NCI-H774 (cell line): ENCODE measurements around the gene ANXA6.

Experiments
- DNase-seq: peaks from one replicate; lab custom pipeline; 2025; lab: John Stamatoyannopoulos, UW

ANXA6 gene

DNA sequence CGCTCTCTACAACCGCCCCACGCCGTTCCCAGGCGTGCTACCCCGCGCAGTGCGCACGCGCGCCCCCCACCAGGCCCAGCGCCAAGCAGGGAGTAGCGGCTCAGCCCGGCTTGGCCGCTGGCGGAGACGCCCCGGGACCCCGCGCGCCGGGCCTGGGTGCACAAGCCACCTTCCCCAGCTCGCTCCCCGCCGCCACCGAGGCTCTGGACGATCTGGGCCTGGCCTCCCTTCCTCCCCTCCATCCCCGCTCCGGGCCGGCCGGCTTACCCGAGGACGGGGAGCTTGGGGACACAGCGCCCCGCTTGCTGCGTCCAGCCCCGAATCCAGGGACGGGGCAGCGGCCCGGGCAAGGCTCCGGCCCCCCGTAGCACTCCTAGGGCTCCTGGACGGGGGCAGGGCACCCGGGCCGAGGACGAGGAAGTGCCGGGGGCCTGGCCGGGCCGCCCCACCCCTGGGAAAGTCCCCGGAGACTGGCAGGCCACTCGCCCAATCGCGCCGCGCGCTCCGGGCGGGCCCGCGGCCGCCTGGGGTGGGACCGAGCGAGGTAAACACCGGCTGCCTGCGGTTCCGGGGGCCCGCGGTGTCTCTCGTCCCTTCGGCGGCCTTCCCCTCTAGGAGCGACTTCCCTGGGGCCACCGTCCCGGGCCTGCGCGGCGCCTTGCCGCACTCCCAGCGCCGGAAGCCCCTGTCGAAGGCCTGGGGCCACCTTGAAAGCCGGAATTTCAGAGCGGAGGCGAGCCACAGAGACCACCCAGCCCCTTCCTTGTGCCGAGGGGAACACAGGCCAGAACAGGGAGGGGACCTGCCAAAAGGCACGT, 76.8 kb downstream of the ANXA6 start, which contains the start of gene TNIP1:
TSS of gene TNIP1 (minus strand) at position 422 of the 818 bp plus-strand sequence. CDS start 15,939 bp downstream, outside the sequence.
- peak; percentile 83 for DNase-seq

DNA sequence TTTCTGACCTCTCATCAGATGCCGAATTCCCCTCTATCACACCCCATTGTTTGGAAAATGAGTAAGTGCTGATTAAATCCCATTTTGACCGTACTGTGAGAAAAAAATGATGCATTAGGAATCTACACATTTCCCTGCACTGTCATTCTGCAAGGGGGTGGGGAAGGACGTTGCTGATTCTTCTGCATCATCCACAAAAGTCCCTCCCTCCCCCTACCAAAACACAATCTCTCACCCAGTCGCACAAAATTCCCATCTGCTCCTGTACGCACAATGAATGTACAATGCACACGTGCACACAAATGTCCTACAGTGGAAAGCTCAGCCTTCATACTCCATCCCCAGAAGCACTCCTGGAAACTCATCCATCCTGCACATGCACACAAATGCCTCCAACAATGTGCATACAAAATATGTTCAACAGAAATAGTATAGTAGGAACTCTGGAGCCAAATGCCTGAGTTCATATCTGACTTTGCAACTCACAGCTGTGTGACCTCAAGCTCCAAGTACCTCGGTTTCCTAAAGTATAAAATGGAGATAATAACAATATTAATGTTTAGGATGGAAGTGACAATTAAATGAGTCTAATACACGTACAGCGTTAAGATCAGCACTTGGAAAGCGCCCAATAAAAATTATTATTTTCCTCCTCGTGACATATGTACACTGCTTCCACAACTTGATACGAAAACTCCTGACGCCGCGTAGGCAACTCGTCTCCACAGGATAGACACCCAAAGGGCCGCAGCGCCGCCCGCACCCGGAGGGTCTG, 77.6 kb downstream of the ANXA6 start:
- no peak for DNase-seq

DNA sequence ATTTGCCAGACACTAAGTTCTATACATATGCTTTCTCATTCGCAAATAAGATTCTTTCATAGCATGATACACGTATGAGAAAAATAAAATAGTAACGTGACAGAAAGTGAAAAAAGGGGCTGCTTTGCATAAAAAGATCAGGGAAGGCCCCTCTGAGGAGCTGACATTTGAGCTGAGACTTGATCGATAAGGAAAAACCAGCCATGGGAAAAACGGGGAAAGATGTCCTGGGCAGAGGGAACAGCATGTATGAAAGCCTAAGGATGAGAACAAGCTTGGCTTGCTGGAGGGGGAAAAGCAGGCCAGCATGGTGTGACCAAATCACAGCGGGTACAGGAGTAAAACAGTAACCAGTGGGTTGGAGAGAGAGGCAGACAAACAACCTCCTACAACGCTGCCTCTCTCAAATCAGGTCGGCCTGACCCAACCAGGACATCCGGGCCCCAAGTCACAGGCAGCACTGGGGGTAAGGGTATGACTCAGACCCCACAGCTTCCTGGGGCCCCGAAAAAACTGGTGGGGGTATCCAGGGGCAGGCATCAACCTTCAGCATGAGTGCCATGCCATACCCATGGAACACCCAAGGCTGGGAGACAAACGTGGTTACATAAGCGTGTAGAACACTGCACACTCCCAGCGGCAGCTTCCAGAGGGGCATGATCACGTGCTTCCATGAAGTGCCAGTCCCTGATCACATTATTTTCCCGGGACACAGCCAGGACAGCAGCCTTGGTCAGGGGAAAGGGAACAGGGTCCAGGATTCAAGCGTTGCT, 78.9 kb downstream of the ANXA6 start:
- no peak for DNase-seq

DNA sequence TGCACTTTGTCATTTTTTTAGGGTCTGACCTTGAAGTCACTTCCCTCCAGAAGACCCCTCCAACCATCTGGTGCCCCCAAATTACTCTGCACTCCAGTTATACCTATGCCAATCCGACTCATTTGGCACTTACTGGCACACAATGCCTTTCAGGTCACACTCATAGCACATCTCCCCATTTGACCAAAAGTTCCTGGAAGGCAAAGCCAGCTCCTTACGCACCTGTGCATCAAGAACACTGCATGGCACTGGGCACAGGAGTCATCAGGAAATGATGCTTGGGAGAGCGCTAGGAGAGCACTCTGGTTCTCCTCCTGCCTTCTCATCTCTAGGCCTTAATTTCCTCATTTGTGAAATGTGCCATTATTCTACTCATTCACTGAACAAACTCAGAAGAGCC, 79.6 kb downstream of the ANXA6 start:
- no peak for DNase-seq

DNA sequence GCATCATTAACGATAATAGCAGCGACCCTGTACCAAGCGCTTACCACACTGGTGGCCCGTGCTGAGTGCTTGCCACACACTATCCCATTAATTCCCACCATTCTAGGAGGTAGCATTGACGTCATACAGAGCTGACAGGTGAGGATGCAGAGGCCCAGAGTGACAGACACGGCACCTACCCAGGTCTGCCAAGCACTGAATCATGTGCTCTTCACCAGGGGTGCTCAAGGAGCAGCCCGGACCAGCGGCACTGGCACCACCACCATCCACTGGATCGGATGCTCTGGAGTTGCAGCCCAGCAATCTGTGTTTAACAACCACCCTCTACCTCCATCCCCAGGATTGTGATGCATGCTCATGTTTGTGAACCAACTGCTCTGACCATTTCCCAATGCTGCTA, 80.2 kb downstream of the ANXA6 start:
- DNase-seq = no peak

DNA sequence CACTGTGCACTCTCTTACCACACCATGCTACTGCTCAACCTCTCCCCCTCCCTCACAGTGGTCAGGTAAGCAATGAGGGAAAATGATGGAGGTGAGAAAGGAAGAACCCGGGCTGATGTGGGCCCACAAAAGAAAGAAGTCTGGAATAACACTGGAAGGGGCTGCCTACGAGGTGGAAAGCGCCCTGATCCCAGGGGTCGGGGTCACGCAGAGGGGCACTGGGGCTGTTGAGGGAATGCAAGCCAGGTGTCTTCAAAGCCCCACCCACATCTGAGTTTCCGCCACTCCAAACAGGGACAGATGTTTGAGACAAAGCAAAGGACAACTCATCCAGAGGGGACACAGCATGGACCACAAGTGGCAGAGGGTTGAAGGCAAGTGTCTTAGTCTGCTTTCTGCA, 81.0 kb downstream of the ANXA6 start:
- no peak for DNase-seq

DNA sequence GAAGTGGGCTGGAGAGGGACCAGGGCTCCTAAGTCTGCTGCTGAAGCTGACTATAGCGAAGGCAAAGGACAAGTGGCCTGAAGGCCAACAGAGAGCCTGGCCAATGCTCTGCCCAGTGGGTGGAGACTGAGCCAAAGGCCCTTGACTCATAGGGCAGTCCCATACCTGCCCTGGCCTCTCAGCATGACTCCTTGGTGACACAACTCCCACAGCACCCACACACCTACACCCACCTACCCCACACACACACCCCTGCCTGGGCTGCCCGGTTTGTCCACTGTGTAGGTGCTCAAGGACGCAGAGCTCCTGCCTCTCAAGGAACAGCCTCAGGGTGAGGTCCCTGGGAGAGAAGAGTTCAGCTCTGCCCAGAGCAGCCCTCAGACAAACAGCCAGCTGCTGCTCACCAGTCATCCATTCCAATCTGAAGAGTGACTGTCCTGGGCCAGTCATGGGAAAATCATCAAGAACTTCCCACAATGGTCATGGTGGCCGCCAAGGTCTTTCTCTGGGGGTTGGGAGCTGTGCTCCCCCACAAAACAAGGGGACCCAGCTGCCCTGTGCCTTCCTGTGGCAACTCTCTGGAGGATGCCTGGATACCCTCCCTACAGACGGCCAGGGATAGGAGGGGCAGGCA, 81.8 kb downstream of the ANXA6 start:
- DNase-seq = no peak

DNA sequence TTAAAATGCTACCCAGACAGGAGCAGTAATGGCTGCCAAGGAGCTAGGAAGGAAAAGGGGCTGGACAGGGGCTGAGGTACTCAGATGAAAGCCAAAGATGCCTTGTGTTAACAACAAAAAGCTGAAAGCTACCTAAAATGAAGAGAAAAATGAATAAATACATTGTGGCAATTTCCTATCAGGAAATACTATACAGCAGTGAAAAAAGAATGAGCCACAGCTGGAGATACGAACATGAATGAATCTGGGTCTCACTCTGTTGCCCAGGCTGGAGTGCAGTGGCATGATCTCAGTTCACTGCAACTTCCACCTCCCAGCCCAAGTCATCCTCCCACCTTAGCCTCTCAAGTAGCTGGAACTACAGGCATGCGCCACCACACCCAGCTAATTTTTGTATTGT, 83.0 kb downstream of the ANXA6 start:
- no peak for DNase-seq

DNA sequence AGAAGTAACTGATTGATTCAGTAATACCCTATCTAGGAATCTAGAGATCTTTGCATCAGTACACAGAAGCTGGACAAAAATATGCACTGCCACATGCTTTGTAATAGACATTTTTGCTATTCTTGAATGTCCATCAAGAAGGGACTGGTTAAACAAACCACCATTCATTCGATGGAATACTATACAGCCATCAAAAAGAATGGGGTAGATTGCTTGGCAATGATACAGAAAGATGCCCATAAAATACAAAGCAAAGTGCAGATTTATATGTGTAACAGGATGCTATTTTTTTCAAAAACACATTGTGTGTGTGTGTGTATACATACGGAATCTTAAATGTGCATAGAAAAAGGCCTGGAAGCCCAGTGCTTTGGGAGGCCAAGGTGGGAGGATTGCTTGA, 84.3 kb downstream of the ANXA6 start:
- no peak for DNase-seq

DNA sequence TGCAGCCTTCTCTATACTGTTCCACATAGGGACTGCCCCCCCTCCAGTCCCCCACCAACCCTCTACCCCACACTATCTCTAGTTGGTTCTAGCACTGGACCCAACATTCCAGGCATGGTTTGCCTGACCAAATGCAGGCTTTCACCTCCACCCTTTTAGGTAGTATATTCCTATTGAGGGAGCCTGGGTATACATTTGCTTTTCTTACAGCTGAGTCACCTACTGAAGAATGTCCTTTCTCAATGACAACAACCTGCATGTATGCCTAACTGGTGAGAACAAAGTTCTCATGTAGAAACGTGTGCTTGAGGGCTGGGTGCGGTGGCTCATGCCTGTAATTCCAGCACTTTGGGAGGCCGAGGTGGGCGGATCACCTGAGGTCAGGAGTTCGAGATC, 85.0 kb downstream of the ANXA6 start:
- no peak for DNase-seq

DNA sequence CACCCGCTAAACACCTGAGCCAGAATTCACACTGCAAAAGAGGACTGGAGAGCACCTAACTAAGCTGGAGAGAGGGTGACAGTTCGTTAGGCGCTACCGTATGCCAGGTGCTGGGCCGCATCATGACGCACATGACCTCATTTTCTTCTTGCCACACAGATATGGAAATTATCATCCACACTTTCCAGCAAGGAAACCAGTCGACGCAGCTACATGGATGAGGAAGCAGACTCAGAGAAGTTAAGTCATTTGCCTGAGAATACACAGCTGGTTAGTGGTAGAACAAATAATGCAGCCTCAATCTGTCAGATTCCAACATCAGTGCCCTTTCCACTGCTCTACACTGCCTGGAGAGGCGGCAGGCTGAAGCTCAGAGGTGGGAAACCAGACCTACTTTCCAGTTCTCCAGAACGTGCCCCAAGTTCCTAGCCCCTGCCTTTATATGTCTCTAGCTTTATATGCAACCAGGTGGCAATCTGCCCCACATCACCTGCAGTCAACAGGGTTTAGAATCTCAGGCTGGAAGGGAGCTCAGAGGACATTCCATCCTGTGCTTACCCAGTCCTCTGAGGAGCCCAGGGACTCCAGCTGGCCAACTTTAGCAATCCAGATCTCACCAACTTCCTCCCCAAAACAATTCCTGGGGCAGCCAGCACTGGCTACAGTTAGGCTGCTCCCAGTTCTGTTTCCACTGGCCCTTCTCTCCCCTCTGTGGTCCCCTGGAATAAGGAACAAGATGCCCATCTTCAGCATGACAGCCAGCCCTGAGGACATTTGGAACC, 85.5 kb downstream of the ANXA6 start:
- DNase-seq = no peak

DNA sequence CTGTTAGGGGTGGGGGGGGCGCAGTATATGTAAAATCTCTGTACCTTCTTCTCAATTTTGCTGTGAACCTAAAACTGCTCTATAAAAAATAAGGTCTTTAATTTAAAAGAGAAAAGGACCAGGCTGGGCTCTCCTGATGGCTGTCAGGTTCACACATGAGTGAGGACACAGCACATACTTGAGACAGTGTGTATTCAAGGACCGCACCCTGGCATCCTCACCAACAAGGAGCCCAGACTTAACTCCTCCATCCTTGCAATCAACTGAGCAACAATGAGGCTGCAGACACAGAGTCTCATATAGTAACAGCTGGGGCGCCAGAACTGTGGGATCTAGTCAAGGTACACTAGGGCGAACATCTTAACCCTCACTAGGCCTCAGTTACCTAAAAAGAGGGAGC, 86.6 kb downstream of the ANXA6 start:
- no peak for DNase-seq

DNA sequence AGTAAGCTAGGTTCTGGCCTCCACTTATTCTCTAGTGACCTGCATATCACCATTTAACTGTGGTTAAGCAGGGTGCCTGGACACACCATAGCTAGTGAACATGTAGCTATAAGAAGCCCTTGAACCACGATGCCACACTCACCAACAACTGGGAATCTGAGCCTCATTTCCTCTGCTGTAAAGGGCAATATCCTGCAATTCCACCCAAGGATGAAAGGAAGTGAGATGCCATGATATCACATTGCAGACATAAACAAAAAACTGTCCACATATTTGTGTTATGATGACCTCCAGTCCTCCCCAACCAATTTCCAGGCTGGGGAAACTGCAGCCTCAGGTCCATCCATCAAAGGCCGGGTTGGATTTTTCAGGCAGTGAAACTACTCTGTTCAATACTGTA, 87.1 kb downstream of the ANXA6 start:
- DNase-seq = no peak

DNA sequence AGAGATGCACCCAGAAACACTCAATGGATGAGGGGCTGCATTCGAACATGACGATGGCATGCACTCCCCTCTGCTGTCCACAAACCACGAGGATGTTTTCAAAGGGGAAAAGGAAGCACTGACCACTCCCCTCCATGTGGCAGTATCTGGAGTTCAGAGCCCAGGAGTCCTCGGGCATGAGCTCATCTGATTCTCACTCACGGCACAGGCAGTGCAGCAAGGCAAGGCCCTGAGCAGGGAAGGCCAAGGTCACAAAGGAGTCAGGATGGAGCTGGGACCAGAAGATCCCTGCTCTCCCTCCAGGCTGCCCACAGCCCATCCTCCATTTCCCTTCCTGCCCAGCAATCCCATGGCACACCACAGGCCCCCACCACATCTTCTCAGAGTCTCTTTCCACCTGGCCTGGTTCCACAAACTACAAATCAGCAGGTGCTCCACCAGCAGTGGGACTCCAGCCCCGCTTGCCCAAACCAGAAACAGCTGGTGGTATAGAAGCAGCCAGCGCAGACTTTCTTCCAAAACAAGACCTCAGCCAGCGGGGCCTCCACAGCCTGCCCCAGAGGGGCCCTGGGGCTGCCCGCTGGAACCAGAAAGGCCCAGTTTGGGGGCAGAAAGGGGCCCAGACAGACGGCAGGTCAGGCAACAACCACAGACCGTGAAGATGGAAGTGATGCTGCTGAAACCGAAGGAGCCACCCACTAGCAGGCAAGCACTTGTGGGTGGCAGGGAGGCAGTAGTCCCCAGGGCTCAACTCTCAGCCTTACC, 89.0 kb downstream of the ANXA6 start:
- no peak for DNase-seq

DNA sequence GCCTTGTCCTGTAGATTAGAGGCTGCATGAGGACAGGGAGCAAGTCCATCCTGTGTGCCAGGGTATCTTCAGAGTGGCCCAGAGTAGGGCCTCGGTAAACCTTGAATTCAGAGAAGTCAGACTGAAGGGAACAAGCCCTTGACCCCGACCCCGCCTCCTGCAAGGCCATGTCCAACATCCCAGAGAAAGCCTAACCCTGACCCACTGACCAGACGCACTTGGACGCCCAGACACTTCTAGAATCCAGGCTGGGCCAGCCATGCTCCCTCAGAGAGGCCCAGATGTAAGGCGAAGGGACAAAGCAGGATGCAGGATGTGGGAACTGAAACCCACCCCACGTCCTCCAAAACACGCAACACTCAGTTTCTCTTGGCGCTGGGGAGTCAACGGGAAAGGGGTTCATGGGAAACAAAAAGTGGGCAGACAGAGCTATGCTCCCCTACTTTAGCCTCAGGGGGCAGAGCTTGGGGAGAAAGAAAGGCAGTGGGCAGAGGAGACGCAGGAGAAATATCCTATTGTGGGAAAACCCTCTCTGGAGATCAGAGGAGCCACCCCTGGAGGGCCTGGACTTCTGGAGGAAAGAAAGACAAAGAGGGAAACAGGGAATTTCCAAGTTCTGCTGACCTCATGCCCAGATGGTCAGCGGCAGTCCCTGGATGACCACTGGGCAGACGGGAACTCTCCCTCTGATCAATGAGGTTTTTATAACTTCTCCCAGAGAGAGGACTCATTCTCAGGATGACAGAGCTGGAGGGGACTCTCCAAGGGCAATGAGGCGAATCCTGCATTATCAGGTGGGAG, 89.7 kb downstream of the ANXA6 start:
- DNase-seq = no peak

DNA sequence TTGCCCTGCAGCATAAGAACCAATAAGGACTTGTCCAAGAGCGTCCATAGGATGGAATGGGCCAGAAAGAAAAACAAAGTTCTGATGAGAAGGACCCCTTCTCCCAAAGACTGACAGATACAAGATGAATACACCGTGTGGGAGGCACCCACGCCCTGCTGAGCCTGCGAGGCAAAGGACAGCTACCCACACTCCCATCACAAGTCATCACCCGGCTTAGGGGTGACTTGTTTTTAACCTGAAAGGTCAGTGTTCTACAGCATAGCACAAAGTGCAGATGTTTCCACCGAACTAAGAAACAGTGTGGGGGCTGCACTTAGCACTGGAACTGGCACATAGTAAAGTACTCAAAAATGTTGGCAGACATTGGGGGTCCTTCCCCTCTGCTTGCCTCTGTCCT, 90.7 kb downstream of the ANXA6 start:
- DNase-seq = no peak

DNA sequence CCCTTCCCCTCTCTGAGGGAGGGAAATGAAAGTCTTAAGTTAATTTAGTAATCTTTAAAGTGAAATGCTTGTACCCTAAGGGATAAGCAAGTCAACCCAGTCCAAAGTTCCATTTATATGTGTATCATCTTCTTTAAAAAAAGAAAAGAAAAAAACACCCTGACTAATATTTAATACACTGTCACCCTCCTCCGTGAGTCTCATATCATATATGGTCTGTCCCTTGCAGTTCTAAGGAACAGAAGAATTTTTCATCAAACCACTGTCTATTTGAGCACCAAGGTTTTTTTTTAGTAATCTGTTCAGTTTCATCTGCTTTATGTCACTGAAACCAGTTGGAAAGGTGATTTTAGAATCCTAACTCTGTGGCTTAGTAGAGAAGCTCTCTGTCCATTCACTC, 92.0 kb downstream of the ANXA6 start:
- DNase-seq = no peak

DNA sequence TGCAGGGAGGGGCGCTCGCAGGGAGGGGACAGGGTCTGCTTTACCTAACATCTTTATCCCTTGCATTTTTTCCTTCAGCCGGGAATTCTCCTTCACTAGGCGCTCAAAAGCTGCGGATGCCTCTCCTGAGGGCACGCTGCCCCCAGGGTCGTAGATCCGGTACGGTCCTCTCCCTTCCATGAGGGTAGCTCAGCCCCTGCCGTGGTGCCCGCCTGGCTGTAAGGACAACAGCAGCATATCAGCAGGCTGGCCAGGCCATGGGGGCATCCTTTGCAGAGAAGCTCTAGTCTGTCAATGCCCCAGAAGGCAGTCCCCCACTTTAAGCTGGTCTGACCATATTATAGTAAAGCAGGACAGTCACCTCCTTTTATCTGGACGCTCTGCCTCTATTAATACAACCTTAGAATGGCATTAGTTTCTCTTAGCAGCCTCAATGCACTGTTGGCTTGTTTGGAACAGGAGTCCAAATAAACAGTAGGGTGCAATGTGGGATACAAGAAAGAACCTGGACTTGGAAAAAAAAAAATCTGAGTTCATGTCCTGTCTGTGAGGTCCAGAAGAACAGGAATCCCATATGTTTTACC, 92.6 kb downstream of the ANXA6 start:
- DNase-seq = no peak
